Testis (tissue), 2 donors: ENCODE measurements around the gene TSSC4.

Experiments used
- CTCF ChIP-seq, 3 experiments: fragments of 450-650 bp in 2 of 3; fragments of 200-600 bp in 1 of 3; sonication (generic) in 1 of 3; IDR thresholded peaks; one replicate each; pipeline ENCODE4 v1.5.1; 2016 to 2019; ENCODE audit warnings: antibody characterized with exemption in 3 of 3, mild to moderate bottlenecking in 2 of 3, moderate library complexity in 1 of 3
- POLR2A ChIP-seq: fragments of 450-650 bp; IDR thresholded peaks from one replicate; pipeline ENCODE4 v1.6.1; 2017; ENCODE audit warnings: antibody characterized with exemption, mild to moderate bottlenecking, moderate library complexity

GRCh38 chr11:2437516-2437915 is 37.0 kb downstream of the TSSC4 start:
- TF ChIP-seq CTCF (IDR thresholded peaks at IDR 0.05), result no peak
- TF ChIP-seq POLR2A, result no peak
